SK-N-DZ (cell line): Measurements from ENCODE around the gene SLC25A27.

Experiments
- DNase-seq: peaks from one replicate; pipeline ENCODE4 v3.0.0-alpha.2; 2015; ENCODE audit warnings: low spot score

Gene SLC25A27

GRCh38 chr6:46715141-46715540 lies 62.4 kb downstream of the SLC25A27 start:
- no peak for DNase-seq

GRCh38 chr6:46719099-46719498 lies 66.3 kb downstream of the SLC25A27 start:
- DNase-seq = no peak

- no peak for DNase-seq
These were observed 67.6 kb downstream of the SLC25A27 start for GRCh38 chr6:46720401-46720800.
